ENCODE results near the gene ZNF414.

DNA sequence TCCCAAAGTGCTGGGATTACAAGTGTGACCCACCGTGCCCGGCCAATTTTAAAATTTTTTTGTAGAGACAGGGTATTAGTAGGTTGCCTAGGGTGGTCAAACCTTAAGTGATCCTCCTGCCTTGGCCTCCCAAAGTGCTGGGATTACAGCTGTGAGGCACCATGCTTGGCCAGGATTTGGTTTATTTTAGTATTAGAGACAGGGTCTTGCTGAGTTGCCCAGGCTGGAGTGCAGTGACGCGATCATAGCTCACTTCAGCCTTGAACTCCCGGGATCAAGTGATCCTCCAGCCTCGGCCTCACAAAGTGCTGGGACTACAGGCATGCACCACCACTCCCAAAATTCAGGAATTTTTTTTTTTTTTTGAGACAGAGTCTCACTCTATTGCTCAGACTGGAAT, 5.4 kb upstream of the ZNF414 start:
- TF ChIP-seq CTCF (conservative IDR thresholded peaks at IDR 0.05; ENCODE audit: low read length) (no peak), EZH2phosphoT487 (IDR thresholded peaks at IDR 0.05; ENCODE audit: borderline replicate concordance) (no peak)
